IPS-15b (cell line): ENCODE measurements around the gene PLTP.

ENCODE experiments used
- H3K27me3 ChIP-seq: one replicate; pipeline ENCODE4 v1.6.1; 2013; ENCODE audit warnings: low read length; ENCODE audit not compliant: control insufficient read depth, insufficient read depth
- H3K36me3 ChIP-seq: one replicate; pipeline ENCODE4 v1.6.1; 2013; ENCODE audit warnings: low read length; ENCODE audit not compliant: control insufficient read depth, insufficient read depth
- H3K4me1 ChIP-seq: one replicate; pipeline ENCODE4 v1.6.1; 2013; ENCODE audit warnings: mild to moderate bottlenecking, low read length; ENCODE audit not compliant: control insufficient read depth, insufficient read depth
- H3K4me3 ChIP-seq: one replicate; pipeline ENCODE4 v1.5.1; 2013; ENCODE audit warnings: low read depth, low read length
- H3K9ac ChIP-seq: one replicate; pipeline ENCODE4 v1.6.1; 2013; ENCODE audit warnings: low read depth, mild to moderate bottlenecking, low read length
- H3K9me3 ChIP-seq: one replicate; pipeline ENCODE4 v1.6.1; 2013; ENCODE audit warnings: mild to moderate bottlenecking, low read length; ENCODE audit not compliant: control insufficient read depth, insufficient read depth

The PLTP gene

DNA sequence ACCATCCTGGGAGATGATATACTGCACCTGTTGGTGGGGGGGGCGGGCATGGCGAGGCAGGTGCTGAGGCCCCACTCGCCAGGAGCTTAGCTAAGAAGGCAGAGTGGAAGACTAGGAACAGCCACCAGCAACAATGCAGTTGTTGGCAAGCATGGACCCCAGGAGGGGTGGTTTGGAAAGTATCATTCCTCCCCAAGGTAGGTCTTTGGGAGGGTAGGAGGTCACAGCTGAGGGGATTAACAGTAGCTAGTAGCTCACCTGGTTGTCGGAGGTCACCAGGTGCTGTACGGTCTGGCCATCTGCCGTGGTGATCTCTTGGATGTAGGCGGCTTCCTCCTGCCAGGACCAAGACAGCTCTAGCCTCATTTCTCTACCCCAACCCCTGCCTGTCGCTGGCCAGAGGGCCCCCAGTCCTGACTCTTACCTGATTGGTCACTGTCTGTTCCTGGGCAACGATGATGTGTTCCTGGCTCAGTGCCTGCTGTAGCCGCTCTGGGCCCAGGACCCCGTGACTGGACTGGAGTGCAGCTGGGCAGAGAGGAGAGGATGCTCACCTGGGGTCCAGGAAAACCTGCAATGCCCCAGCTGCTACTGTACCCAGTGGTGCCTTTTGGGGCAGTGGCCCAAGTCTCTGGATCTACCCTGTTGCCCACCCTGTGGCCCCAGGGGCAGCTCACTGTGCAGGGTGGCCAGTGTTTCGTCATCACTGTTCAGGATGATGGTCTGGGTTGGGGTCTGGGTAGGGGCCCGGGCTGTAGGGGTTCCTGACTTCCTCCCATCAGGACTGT, 37.8 kb upstream of the PLTP start:
- no peak overlapping the region for H3K9ac ChIP-seq
- no peaks in the 10 kb centered on the region for H3K9me3 ChIP-seq
- no peaks in the 10 kb centered on the region for H3K27me3 ChIP-seq
- H3K4me3 ChIP-seq = no peak overlapping the region
- peaks cover 68% of the 10 kb centered on the region for H3K36me3 ChIP-seq
- H3K4me1 ChIP-seq = no peaks in the 10 kb centered on the region

DNA sequence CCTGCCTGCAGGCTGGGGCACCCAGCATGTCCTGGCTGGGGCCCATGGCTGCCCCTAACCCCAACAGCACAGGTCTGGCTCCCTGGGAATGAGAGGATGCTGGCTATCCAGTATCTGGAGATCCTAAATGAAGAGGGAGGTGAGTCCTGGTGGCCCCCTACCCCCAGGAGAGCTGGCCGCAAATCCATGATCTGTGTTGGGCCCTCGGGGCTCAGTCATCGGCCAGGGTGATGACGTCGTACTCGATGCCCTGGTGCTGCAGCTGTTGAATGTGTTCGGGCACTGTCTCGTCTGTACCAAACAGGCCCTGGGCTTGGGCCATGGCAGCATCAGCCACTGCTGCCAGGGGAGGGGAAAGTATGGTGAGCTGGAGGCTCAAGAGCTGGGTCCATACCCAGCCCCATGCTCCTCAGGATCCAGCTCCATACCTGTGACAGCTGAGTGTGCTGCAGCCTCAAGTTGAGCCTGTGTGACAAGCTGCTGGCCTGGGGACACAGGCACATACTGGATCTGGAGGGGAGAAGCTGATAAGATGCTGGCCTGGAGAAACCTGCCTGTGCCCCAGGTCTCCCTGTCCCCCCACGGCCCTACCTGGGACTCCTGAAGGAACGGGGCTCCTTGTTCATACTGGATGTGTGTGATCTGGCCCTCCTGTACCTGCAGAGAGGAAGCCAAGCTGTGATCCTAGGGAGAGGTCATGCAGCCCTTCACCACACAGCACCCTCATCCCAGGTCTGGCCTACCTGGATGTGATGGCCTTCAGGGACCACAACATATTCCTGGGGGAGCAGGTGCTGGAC, 37.0 kb upstream of the PLTP start:
- H3K9ac ChIP-seq = no peak overlapping the region
- no peak overlapping the region for H3K4me3 ChIP-seq
- H3K36me3 ChIP-seq = peaks cover 75% of the 10 kb centered on the region
- H3K4me1 ChIP-seq = no peaks in the 10 kb centered on the region
- no peaks in the 10 kb centered on the region for H3K27me3 ChIP-seq
- no peaks in the 10 kb centered on the region for H3K9me3 ChIP-seq

DNA sequence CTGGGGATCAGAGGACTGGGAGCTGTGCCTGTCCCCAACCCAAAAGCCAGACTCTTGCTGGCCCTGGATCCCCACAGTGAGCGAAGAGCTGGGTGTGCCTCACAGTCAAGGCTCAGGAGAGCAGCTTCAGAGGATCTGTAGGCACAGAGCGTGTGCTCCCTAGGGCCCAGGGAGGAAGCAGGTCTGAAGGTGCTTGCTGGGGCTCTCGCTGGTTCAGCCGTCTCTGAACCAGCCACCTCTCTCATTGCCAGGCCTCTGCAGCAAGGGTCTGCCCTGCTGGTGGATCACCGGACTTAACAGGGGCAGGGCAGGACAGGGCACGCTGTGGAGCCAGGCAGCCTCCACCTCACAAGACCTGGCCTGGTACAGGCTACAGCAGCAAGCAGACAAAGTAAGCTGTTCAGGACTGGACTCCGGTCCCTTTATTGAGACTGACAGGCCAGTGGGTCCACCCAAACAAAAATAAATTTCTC, 36.3 kb upstream of the PLTP start:
- Histone ChIP-seq H3K27me3 (no peaks in the 10 kb centered on the region), H3K9me3 (no peaks in the 10 kb centered on the region), H3K4me1 (no peaks in the 10 kb centered on the region), H3K36me3 (peaks cover 73% of the 10 kb centered on the region), H3K9ac (no peak overlapping the region), H3K4me3 (no peak overlapping the region)

DNA sequence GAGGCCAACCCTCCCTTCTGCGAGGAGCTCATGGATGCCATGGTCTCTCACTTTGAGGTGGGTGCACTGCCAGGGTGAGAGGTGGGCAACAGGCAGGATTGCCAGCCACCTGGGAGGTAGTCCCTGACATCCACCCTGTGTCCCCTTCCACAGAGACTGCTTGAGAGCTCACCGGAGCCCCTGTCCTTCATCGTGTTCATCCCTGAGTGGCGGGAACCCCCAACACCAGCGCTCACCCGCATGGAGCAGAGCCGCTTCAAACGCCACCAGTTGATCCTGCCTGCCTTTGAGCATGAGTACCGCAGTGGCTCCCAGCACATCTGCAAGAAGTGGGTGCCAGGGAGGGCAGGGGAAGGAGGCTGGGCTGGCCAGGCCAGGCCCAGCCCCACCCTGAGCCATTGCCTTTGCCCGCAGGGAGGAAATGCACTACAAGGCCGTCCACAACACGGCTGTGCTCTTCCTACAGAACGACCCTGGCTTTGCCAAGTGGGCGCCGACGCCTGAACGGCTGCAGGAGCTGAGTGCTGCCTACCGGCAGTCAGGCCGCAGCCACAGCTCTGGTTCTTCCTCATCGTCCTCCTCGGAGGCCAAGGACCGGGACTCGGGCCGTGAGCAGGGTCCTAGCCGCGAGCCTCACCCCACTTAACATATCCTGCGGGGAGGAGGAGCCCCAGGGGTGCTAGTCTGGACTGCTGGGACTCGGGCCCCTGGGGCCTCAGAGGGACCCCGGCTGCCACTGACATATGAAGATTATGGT, 35.3 kb upstream of the PLTP start:
- Histone ChIP-seq H3K4me3 (no peak overlapping the region), H3K9ac (no peak overlapping the region), H3K4me1 (no peaks in the 10 kb centered on the region), H3K36me3 (peaks cover 72% of the 10 kb centered on the region), H3K27me3 (no peaks in the 10 kb centered on the region), H3K9me3 (no peaks in the 10 kb centered on the region)

DNA sequence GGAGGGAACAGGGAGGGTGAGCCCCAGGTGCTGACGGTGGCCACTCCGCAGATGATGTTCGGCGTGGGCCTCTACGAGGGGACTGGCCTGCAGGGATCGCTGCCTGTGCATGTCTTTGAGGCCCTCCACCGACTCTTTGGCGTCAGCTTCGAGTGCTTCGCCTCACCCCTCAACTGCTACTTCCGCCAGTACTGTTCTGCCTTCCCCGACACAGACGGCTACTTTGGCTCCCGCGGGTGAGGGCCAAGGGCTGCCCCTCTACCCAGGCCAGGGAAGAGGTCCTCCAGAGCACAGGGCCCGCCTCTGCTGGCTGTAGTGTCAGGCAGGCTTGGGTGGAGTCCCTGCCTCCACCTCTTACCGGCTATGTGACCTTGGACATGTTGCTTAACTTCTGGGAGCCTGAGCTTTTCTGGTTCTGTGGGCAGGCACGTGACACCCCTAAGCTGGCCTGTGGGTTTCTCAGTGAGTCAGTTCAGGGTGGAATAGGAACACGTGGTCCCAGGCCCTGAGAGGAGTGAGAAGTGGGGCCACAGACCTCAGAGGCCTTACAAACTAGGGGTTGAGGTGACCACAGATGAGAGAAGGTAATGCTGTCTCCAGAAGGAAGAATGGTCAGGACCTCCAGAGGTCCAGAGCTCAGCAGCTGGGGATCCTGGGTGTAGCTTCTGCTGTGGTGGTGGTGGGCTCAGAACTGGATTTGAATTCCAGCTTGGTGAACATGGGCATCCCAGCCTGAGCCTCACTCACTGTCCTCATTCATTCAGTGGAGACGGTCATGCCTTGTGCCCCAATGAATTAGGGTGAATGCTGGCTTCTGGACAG, 34.4 kb upstream of the PLTP start:
- no peaks in the 10 kb centered on the region for H3K9me3 ChIP-seq
- no peaks in the 10 kb centered on the region for H3K27me3 ChIP-seq
- H3K9ac ChIP-seq = no peak overlapping the region
- no peaks in the 10 kb centered on the region for H3K4me1 ChIP-seq
- peaks cover 64% of the 10 kb centered on the region for H3K36me3 ChIP-seq
- no peak overlapping the region for H3K4me3 ChIP-seq

DNA sequence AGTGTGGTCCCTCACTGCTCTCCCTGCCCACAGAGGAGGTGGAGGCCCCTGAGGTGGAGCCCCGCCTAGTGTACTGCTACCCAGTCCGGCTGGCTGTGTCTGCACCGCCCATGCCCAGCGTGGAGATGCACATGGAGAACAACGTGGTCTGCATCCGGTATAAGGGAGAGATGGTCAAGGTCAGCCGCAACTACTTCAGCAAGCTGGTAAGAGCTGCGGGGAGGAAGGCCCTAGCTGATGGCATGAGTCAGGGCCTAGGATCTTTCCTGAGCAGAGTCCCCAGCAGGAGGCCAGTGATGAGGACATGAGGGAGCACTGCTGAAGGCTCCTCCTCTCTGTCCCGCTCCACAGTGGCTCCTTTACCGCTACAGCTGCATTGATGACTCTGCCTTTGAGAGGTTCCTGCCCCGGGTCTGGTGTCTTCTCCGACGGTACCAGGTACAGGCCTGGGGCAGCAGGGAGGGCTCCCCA, 33.8 kb upstream of the PLTP start:
- H3K4me1 ChIP-seq = no peaks in the 10 kb centered on the region
- H3K9ac ChIP-seq = no peak overlapping the region
- no peaks in the 10 kb centered on the region for H3K9me3 ChIP-seq
- H3K4me3 ChIP-seq = no peak overlapping the region
- H3K27me3 ChIP-seq = no peaks in the 10 kb centered on the region
- H3K36me3 ChIP-seq = peaks cover 71% of the 10 kb centered on the region

DNA sequence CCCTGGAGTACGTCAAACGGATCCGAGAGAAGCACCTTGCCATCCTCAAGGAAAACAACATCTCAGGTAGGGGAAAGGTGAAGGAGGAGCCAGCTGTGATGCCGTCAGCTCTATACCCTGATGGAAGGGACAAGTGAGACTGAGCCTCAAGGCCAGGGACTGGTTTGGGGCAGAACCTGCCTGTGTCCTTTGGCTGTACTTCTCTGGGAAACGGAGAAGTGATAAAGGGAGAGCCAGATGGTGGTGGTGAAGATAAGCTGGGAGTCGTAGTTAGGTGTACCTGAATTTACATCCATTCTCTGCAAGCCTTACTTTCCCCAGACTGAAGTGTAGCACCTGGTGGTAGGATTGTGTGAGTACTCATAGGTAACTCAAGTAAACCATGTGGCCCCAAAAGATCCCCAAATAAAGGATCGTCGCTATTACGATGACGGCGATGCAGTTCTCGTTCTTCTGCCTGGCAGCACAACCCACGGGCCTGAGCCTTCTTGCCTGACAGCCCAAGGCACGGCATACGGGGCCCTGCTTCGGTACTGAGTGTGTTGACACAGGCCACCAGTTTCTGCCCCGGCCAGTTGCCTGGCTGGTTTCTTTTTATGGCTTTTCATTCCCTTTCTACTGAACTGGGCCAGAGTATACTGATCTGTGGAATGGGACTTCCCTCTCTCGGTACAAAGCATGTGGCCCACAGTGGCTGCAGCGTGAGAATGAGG, 33.2 kb upstream of the PLTP start:
- H3K4me1 ChIP-seq = no peaks in the 10 kb centered on the region
- H3K9me3 ChIP-seq = no peaks in the 10 kb centered on the region
- no peaks in the 10 kb centered on the region for H3K27me3 ChIP-seq
- H3K9ac ChIP-seq = no peak overlapping the region
- H3K36me3 ChIP-seq = peaks cover 77% of the 10 kb centered on the region
- no peak overlapping the region for H3K4me3 ChIP-seq

DNA sequence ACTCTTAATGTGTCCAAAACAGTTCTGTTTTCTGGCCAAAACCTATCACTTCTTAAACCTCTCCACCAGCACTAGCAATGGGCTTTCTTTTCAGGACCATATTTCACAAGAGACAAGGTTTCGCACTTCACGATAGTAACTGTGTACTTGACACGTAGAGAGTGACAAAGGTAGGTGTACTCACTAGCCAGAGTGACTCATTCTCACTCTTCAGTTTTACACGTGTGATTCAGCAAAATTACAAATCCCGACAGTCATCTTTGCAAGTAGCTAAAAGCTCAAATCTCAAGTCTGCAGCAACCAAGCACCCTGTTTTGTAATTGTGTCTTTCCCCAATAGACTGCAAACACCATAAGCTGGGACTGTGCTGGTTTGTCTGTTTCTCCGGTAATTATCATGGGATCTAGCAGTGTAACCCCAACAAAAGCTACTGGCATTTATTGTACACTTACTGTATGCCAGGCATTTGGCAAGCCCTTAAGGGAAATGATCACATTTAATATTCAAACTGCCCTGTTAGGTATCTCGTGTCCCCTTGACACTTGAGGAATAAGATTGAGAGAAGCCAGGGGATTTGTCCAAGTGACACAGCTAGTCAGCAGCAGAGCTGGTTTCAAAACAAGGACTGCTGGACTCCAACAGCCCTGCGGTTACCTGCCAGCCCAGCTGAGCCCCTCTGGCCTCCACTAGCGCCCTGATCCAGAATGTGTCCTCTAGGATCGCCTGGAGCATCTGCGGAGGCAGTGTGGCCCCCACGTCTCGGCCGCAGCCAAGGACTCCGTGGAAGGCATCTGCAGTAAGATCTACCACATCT, 32.4 kb upstream of the PLTP start:
- Histone ChIP-seq H3K36me3 (peaks cover 77% of the 10 kb centered on the region), H3K4me1 (no peaks in the 10 kb centered on the region), H3K9ac (no peak overlapping the region), H3K4me3 (no peak overlapping the region), H3K27me3 (no peaks in the 10 kb centered on the region), H3K9me3 (no peaks in the 10 kb centered on the region)

DNA sequence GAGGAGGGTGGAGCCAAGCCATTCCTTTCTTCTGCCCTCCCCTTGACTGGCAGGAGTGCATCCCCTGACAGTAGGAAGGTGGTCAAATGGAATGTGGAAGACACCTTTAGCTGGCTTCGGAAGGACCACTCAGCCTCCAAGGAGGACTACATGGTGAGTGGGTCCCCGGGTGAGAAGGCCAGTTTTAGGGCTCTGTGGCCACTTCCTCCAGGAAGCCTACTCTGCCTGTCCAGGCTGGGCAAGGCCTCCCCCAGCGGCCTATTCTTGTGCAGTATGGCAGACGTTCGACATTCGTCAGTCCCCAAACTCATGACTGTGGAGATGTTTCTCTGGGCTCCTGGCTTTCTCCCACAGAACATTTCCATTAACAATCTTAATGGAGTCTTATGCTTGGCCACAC, 31.7 kb upstream of the PLTP start:
- H3K4me3 ChIP-seq = no peak overlapping the region
- H3K9me3 ChIP-seq = no peaks in the 10 kb centered on the region
- H3K27me3 ChIP-seq = no peaks in the 10 kb centered on the region
- H3K4me1 ChIP-seq = peaks cover under 1% of the 10 kb centered on the region
- no peak overlapping the region for H3K9ac ChIP-seq
- peaks cover 69% of the 10 kb centered on the region for H3K36me3 ChIP-seq

DNA sequence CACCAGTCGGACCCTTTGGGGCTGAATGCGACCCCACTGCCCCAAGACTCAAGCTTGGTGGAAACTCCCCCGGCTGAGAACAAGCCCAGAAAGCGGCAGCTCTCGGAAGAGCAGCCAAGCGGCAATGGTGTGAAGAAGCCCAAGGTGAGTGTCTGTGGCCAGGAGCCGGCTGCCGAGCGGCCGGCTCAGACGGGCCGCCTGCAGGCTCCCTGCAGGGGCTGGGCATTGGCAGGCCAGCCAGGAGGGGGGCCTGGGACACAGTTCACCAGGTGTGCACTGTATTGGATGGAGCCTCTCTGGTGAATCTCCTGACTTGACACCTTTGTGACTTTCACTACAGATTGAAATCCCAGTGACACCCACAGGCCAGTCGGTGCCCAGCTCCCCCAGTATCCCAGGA, 28.5 kb upstream of the PLTP start:
- Histone ChIP-seq H3K4me1 (peaks cover 10% of the 10 kb centered on the region), H3K36me3 (peaks cover 41% of the 10 kb centered on the region), H3K27me3 (no peaks in the 10 kb centered on the region), H3K9ac (no peak overlapping the region), H3K9me3 (no peaks in the 10 kb centered on the region), H3K4me3 (no peak overlapping the region)
